Osteoblast (primary cell): ENCODE results near the gene SPINK1. TPM values are rescaled to one million over a fixed set of nuclear protein-coding genes. Genes with fewer than 3 reads are reported as not detected.
A peak's percentile ranks its signal among the peaks of the same experiment; 100 is the strongest.
"Not testable (repeated sequence)": the region's sequence is repeated elsewhere in the genome, so short reads cannot be mapped to it uniquely, and the experiment has no call there.

ENCODE experiments used
- DNase-seq: peaks from one replicate; pipeline ENCODE4 v3.0.0; 2011; ENCODE audit warnings: low spot score, mixed read lengths; ENCODE audit not compliant: insufficient read length; ENCODE audit errors: missing footprints
- H2AFZ ChIP-seq: 2 replicates; pipeline ENCODE4 v1.6.0; 2011; ENCODE audit warnings: mild to moderate bottlenecking, low read length
- H3K27ac ChIP-seq: 2 replicates; pipeline ENCODE4 v1.5.1; 2011; ENCODE audit warnings: mild to moderate bottlenecking, low read depth, low read length, moderate library complexity
- H3K27me3 ChIP-seq: 2 replicates; pipeline ENCODE4 v1.6.0; 2012; ENCODE audit warnings: mild to moderate bottlenecking, control low read depth, inconsistent platforms, low read length, moderate library complexity; ENCODE audit not compliant: insufficient read depth
- H3K36me3 ChIP-seq: 2 replicates; pipeline ENCODE4 v1.5.1; 2011; ENCODE audit warnings: mild to moderate bottlenecking, low read length, control low read depth, moderate library complexity; ENCODE audit not compliant: insufficient read depth
- H3K4me1 ChIP-seq: 2 replicates; pipeline ENCODE4 v1.5.1; 2011; ENCODE audit warnings: mild to moderate bottlenecking, low read length, control low read depth, moderate library complexity; ENCODE audit not compliant: insufficient read depth
- H3K4me2 ChIP-seq: 2 replicates; pipeline ENCODE4 v1.6.0; 2011; ENCODE audit warnings: mild to moderate bottlenecking, low read length; ENCODE audit not compliant: insufficient read depth
- H3K4me3 ChIP-seq: fragments of 200-600 bp; sonication (generic); 3 replicates; pipeline ENCODE4 v1.5.1; 2012; ENCODE audit warnings: mild to moderate bottlenecking, low read length, inconsistent platforms; ENCODE audit not compliant: insufficient read depth
- H3K79me2 ChIP-seq: 2 replicates; pipeline ENCODE4 v1.6.0; 2012; ENCODE audit warnings: mild to moderate bottlenecking, low read length, control low read depth, inconsistent platforms; ENCODE audit not compliant: insufficient read depth
- H3K9me3 ChIP-seq: 2 replicates; pipeline ENCODE4 v1.5.1; 2011; ENCODE audit warnings: low read depth, low read length, control low read depth
- H4K20me1 ChIP-seq: 2 replicates; pipeline ENCODE4 v1.6.0; 2012; ENCODE audit warnings: mild to moderate bottlenecking, low read length, control low read depth; ENCODE audit not compliant: insufficient read depth
- CTCF ChIP-seq: IDR thresholded peaks from 2 replicates; pipeline ENCODE4 v1.5.1; 2011; ENCODE audit warnings: mild to moderate bottlenecking, low read depth, low read length, moderate library complexity; ENCODE audit errors: extremely low read depth
- total RNA-seq: library from RNA; depleted of rRNA; stranded (reverse); fragments of >200 nt; gene quantifications from 2 replicates; pipeline ENCODE4 v1.2.3, GENCODE V29; 2012

The SPINK1 gene
- total RNA-seq, 1 donor = not detected

- DNase-seq = peak; percentile 46
- Histone ChIP-seq H4K20me1 (no peaks in the 10 kb centered on the region), H3K36me3 (no peaks in the 10 kb centered on the region), H3K4me1 (no peaks in the 10 kb centered on the region), H3K79me2 (no peaks in the 10 kb centered on the region), H3K4me3 (no peak overlapping the region), H3K9me3 (no peaks in the 10 kb centered on the region), H3K27me3 (no peaks in the 10 kb centered on the region), H3K27ac (no peak overlapping the region), H3K4me2 (no peak overlapping the region), H2AFZ (no peak overlapping the region)
- peak; percentile 92 for TF ChIP-seq CTCF
Observed at GRCh38 chr5:147822686-147823491, 8.6 kb downstream of the SPINK1 start.

- not testable (repeated sequence) for H3K27ac ChIP-seq, H4K20me1 ChIP-seq, H2AFZ ChIP-seq, H3K27me3 ChIP-seq, H3K79me2 ChIP-seq, H3K4me3 ChIP-seq, H3K9me3 ChIP-seq, H3K36me3 ChIP-seq, H3K4me2 ChIP-seq, H3K4me1 ChIP-seq, DNase-seq
Observed at GRCh38 chr5:147822222-147822621, 9.2 kb downstream of the SPINK1 start.

GRCh38 chr5:147821766-147822165 lies 9.7 kb downstream of the SPINK1 start:
- no peak for TF ChIP-seq CTCF
- Histone ChIP-seq H3K36me3 (no peaks in the 10 kb centered on the region), H4K20me1 (no peaks in the 10 kb centered on the region), H3K27me3 (no peaks in the 10 kb centered on the region), H3K4me1 (no peaks in the 10 kb centered on the region), H3K9me3 (no peaks in the 10 kb centered on the region), H2AFZ (no peak overlapping the region), H3K79me2 (no peaks in the 10 kb centered on the region), H3K4me3 (no peak overlapping the region), H3K27ac (no peak overlapping the region), H3K4me2 (no peak overlapping the region)
- no peak for DNase-seq

- TF ChIP-seq CTCF = no peak
- DNase-seq = no peak
- Histone ChIP-seq H3K4me2 (no peak overlapping the region), H3K4me1 (no peaks in the 10 kb centered on the region), H3K4me3 (no peak overlapping the region), H3K9me3 (no peaks in the 10 kb centered on the region), H3K79me2 (no peaks in the 10 kb centered on the region), H3K27ac (no peak overlapping the region), H3K36me3 (no peaks in the 10 kb centered on the region), H4K20me1 (no peaks in the 10 kb centered on the region), H3K27me3 (no peaks in the 10 kb centered on the region), H2AFZ (no peak overlapping the region)
Observed at GRCh38 chr5:147819261-147819770, 12.2 kb downstream of the SPINK1 start.
